HG03354 (cell line): ENCODE results near the gene CEACAM19.
A peak's percentile ranks its signal among the peaks of the same experiment; 100 is the strongest.

Experiments used
- ATAC-seq: cut with Tn5 transposase; IDR thresholded peaks from one replicate; pipeline ENCODE4 v1.9.1; 2021; ENCODE audit warnings: mild to moderate bottlenecking; ENCODE audit not compliant: unreplicated experiment, poor library complexity, severe bottlenecking

The CEACAM19 gene

GRCh38 chr19:44644402-44645016 is 26.8 kb upstream of the CEACAM19 start:
- no peak for ATAC-seq

DNA sequence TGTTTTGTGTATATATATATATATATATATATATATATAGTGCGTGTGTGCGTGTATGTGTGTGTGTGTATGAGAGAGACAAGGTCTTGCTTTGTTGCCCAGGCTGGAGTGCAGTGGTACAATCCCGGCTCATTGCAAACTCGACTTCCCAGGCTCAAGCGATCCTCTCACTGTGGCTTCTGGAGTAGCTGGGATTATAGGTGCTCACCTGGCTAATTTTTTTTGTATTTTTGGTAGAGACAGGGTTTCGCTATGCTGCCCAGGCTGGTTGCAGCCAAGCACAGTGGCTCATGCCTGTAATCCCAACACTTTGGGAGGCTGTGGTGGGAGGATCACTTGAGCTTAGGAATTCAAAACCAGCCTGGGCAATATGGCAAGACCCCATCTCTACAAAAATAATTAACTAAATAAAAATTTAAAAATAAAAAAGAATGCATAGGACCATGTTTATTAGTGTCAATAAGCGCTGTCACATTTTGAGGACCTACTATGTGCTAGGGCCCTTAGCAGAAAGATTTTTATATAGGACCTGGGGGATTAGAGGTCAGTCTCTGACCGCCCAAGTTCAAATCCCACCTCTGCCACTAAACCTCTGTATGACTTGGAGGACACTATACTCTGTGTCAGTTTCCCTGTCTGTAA is 25.8 kb upstream of the CEACAM19 start:
- ATAC-seq: no peak

DNA sequence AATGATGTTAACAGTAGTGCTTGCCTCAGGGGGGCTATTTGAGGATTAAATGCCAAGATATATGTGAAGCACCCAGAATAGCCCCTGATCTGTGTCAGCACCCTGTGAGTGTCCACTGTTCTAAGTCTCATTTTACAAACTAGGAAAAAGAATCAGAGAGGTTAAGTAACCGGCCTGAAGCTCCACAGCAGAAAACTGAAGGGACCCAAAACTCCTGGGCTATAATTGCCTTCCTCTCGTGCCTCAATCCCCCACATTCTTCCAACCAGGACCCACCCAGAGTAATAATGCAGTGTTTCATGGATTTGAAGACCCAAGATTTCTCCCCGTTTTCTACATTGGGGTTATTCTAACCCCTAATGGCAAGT is 25.2 kb upstream of the CEACAM19 start:
- ATAC-seq: no peak

- no peak for ATAC-seq
Observed at GRCh38 chr19:44647144-44647543, 24.1 kb upstream of the CEACAM19 start.

DNA sequence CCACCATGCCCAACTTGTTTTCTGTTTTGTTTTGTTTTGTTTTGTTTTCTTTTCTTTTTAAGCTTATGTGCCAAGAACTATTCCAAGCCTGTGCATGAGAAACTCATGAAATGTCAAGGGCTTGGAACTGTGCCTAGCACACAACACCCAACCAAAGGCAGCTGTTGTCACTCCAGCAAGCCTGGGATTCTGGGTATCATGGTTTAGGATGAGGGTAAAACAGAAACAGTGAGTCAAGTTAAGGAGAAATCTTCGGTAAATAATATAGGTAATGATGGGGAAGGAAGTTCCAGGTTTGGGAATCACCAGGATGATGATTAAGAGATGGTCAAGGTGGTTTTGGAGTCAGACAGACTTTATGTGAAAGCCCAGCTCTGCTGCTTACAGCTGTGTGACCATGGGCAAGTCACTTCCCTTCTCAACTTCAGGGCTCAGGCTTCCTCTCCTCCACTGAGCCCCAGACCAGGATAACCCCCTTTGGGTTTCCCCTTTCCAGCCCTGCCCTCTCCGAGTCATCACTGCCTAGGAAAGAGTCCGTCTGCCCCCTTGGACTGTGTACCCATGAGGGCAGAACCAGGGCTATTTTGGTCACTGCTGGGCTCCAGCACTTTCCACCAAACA is 22.5 kb upstream of the CEACAM19 start:
- no peak for ATAC-seq

DNA sequence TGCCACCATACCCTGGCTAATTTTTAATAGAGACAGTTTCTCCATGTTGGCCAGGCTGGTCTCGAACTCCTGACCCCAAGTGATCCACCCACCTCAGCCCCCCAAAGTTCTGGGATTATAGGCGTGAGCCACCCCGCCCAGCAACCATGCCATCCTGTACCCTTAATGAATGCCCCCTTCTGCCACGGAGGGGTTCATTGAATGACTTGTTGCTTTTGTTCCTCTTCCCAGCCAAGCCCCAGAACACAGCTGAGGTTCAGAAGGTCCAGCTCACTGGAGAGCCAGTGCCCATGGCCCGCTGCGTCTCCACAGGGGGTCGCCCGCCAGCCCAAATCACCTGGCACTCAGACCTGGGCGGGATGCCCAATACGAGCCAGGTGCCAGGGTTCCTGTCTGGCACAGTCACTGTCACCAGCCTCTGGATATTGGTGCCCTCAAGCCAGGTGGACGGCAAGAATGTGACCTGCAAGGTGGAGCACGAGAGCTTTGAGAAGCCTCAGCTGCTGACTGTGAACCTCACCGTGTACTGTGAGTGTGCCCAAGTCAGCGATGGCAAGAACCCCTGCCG is 21.6 kb upstream of the CEACAM19 start:
- no peak for ATAC-seq

DNA sequence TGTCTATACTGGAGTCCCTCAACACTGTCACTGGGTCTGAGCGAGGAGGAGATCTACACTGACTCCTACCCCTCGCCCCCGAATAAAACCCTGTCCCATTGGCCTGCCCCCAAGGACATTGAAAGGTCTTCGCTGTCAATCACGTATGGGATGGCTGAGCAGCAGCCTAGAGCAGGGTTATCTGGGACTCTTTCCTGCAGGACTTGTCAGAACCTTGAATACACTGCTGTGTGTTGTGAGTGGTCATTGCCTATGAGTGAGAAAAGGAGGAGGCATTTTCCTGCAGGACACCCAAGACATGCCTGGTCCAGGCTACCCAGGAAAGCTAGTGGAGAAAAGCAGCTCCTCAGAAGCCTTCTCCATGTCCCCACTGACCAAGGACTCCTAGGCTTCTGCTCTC is 17.9 kb upstream of the CEACAM19 start:
- ATAC-seq: no peak

DNA sequence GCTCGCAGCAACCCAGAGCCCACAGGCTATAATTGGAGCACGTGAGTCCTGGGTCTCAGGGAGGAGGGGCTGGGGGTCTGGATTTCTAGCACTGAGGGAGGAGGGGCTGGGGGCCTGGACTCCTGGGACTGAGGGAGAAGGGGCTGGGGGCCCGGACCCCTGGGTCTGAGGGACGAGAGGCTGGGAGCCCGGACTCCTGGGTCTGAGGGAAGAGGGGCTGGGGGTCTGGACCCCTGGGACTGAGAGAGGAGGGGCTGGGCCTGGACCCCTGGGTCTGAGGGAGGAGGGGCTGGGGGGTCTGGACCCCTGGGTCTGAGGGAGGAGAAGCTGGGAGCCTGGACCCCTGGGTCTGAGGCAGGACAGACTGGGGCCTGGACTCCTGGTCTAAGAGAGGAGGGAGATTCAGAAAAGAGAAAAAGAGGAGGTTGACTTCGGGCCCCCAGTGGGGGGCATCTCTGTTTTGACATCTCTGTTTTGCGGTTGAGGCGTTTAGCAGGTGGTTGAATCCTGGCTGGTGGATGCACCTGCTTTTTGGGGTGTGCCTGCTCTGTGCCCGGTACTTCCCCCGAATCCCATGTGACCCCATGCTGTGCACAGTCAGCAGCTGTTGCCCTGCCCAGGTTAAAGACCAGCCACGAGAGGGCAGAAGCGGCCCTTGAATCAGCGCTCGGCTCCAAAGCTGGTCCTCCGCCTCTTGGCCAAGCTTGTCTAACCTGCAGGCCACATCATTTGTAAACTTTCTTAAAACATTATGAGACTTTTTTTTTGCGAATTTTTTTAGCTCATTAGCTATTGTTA is 17.1 kb upstream of the CEACAM19 start:
- ATAC-seq: peak; percentile 92

DNA sequence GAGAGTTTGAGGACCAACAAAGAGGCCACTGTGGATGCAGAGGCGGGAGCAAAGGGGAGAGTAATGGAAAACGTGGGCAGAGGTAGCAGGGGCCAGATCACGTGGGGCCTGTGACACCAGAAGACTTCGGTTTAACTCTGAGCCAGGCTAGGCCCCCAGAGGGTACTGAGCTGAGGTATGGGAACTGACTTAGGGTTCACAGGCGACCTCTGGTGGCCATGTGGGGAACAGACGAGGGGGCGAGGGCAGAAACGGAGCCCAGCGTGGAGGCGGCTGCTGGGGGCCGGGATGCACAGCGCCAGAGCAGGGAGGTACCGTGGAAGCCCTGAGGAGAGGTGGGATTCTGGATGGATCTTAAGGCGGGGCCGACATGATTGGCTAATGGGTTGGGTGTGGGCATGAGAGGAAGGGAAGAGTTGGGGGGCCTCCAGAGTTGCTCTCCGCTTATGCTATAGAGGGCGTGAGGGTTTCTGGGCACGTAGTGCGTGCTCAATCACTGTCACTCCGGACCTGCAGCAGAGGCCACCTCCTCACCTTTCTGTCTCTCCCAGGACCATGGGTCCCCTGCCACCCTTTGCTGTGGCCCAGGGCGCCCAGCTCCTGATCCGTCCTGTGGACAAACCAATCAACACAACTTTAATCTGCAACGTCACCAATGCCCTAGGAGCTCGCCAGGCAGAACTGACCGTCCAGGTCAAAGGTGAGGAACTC is 13.9 kb upstream of the CEACAM19 start:
- ATAC-seq: no peak

DNA sequence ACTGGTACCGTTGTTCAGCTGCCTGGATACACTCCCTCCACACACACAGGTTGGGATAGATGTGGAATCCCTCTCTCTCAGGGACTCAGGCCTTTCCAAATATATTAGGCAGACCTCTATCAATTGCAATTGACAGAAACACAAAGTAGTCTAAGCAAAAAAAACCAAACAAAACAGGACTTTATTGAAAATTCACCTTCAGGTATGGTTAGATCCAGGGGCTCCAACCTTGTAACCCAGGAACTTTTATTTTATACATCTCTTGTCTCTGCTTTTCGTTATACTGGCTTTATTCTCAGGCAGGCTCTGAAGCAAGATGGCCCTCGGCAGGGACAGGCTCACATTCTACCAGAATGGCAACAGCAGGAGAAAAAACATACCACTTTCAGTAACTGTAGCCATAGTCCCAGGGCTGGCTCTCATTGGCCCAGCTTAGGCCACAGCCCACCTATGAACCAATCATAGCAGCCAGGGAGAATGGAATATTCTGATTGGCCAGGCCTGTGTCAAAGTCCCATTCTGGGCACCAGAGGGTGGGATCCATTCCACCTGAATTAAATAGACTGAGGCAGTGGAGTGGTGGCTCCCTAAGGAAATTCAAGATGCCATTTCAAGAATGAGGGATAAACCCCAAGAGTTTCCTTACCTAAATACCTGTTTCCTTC is 13.1 kb upstream of the CEACAM19 start:
- no peak for ATAC-seq

DNA sequence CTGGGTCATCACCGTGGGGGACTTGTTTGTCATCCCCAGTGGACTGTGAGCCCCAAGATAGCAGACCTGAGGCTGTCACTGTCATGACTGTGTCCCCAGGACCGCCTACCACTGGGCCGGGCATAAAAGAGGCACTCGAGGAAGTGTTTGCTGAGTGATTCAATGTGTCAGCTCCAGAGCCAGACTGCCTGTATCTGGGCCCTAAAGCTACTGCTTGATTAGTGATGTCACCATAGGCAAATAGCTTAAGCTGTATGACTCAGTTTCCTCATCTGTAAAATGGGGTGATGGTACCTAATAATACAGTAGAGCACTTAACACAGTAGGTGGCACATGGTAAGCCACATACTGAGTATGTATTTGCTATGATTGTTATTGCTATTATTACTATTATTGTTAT is 11.2 kb upstream of the CEACAM19 start:
- ATAC-seq: no peak

DNA sequence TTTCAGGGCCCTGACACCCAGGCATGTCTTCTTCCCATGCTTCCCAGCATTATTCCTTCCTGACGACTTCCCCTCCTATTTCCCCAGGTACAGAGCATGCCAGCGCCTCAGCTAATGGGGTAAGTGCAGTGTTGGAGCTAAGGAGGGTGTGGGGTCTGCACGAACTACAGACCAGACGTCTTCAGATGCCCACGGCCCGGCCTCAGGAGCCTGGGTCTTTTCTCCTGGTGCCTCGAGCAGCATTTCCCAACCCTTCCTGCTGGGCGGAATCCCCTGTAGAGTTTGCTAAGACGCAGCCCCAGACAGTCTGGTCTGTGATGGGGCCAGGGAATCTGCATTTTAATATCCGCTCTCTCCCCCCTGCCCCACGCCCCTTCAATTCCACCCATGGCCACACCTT is 10.1 kb upstream of the CEACAM19 start:
- no peak for ATAC-seq

DNA sequence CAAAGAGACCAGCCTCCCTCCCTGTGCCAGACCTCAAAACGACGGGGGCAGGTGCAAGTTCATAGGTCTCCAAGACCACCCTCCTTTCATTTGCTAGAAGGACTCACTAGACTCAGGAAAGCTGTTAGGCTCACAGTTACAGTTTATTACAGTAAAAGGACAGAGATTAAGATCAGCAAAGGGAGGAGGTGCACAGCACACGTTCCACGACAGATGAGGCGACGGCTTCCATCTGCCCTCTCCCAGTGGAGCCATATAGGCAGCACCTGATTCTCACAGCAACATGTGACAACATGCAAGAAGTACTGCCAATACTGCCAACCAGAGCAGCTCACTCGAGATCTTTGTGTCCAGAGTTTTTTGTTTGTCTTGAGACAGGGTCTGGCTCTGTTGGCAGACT is 9.4 kb upstream of the CEACAM19 start:
- ATAC-seq: no peak

GRCh38 chr19:44662691-44663385 is 8.4 kb upstream of the CEACAM19 start:
- ATAC-seq: no peak

GRCh38 chr19:44663996-44664395 is 7.3 kb upstream of the CEACAM19 start:
- no peak for ATAC-seq

DNA sequence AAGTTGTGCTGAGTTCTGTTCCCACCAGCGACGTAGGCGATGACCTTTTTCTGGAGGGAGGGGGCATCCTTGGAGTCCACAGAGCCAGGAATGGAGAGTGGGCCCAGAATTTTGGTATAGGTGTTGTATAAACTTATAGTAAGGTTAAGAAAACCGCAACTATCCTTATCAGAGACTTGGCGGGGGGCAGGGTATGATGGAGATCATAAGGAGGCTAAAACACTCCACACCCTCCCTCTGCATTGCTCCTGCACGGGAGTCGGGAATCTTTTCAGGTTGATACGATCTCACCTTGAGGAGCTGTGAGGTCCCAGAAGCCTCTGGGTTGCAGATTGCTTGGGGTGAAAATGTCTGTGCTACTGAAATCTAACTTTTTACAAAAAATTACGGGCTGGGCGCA is 6.3 kb upstream of the CEACAM19 start:
- ATAC-seq: no peak

- ATAC-seq: no peak
Observed at GRCh38 chr19:44666852-44667556, 4.3 kb upstream of the CEACAM19 start.
